ENCODE data around the gene OR4N5.

OR4N5 gene

DNA sequence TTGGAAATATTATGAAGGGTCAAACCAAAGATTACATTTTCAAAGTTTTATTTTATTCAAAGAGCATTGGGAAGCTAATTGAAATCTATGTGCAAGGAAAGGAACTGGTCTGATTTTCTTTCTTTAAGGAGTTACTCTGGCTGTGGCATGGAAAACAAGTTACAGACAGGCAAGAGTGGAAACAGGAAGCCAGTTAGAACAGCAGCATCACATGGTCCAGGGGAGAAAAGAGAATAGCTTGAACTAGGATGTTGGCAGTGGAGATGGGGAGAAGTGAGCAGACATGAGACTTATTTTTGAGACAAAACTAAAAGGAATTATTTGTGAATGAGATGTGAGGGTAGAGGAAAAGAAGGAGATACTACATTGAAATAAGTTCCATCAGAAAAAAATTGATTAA lies 55.5 kb downstream of the OR4N5 start:
- in situ Hi-C loops (cut with HindIII; ENCODE audit: low sequenced_read_pairs): no loop called here

All from endothelial cell of hepatic sinusoid (primary cell).